Breast epithelium (tissue), 4 donors: Measurements from ENCODE around the gene CTNND2. TPM values are rescaled to one million over a fixed set of nuclear protein-coding genes. Genes with fewer than 3 reads are reported as not detected.

Experiments used
- DNase-seq, 2 donors: peaks; one replicate each; pipeline ENCODE4 v3.0.0-alpha.2; 2019; ENCODE audit warnings: low spot score in 2 of 2
- H3K27ac ChIP-seq, 2 donors: fragments of 200-600 bp; sonication (generic) in 1 of 2; one replicate each; pipeline ENCODE4 v1.5.1; 2016 to 2019; ENCODE audit warnings: mild to moderate bottlenecking in 1 of 2
- H3K27me3 ChIP-seq, 2 donors: fragments of 200-600 bp; sonication (generic) in 1 of 2; one replicate each; pipeline versions ENCODE4 v1.5.1 to v1.6.0; 2017 to 2019; ENCODE audit warnings: control low read depth in 1 of 2, mild to moderate bottlenecking in 1 of 2
- H3K36me3 ChIP-seq: fragments of 200-600 bp; one replicate; pipeline ENCODE4 v1.5.1; 2019
- H3K4me1 ChIP-seq, 2 donors: fragments of 200-600 bp; sonication (generic); one replicate each; pipeline ENCODE4 v1.5.1; 2016 to 2019; ENCODE audit warnings: control low read depth in 1 of 2
- H3K4me3 ChIP-seq, 3 donors: fragments of 200-600 bp; sonication (generic); 1 replicate in 2 of 3; 2 replicates in 1 of 3; pipeline ENCODE4 v1.5.1; 2016 to 2019; ENCODE audit warnings: mild to moderate bottlenecking in 3 of 3, moderate library complexity in 2 of 3
- H3K9me3 ChIP-seq, 2 donors: fragments of 200-600 bp; sonication (generic) in 1 of 2; one replicate each; pipeline ENCODE4 v1.5.1; 2016 to 2019; ENCODE audit warnings: control low read depth in 1 of 2
- CTCF ChIP-seq, 3 donors: fragments of 450-650 bp; IDR thresholded peaks; one replicate each; pipeline ENCODE4 v1.5.1; 2016 to 2017; ENCODE audit warnings: antibody characterized with exemption in 3 of 3, mild to moderate bottlenecking in 3 of 3, moderate library complexity in 3 of 3
- POLR2A ChIP-seq: fragments of 450-650 bp; IDR thresholded peaks from one replicate; pipeline ENCODE4 v1.6.1; 2016; ENCODE audit warnings: antibody characterized with exemption, mild to moderate bottlenecking, moderate library complexity
- POLR2AphosphoS5 ChIP-seq, 3 donors: sonication (generic); formaldehyde crosslinking; IDR thresholded peaks; one replicate each; pipeline ENCODE4 v1.6.1; 2017; ENCODE audit warnings: antibody characterized with exemption in 3 of 3
- intact Hi-C: fragments of 100-400 bp; cut with DNase I; formaldehyde crosslinking; loops from one replicate; pipeline ENCODE4 v1.15.1; 2023; ENCODE audit warnings: low total_unique reads
- total RNA-seq, 3 donors: library from RNA; depleted of rRNA; stranded (reverse); fragments of >200 nt; gene quantifications; one replicate each; pipeline ENCODE4 v1.1.0, GENCODE V29; 2016

CTNND2 gene
- total RNA-seq, 3 donors from 2014 or later = 3.3 to 6.0 TPM; not detected in 1

- intact Hi-C loops = no loop called here
- H3K4me1 ChIP-seq = no peaks in the 10 kb centered on the region
- no peaks in the 10 kb centered on the region for H3K9me3 ChIP-seq
- TF ChIP-seq CTCF (IDR thresholded peaks at IDR 0.05) (no peak), POLR2AphosphoS5 (IDR thresholded peaks at IDR 0.05) (no peak), POLR2A (no peak)
- no peaks in the 10 kb centered on the region for H3K27me3 ChIP-seq
- H3K27ac ChIP-seq = no peak overlapping the region
- no peak overlapping the region for H3K4me3 ChIP-seq
- no peak for DNase-seq
- no peaks in the 10 kb centered on the region for H3K36me3 ChIP-seq
These were observed 315.4 kb downstream of the CTNND2 start for GRCh38 chr5:11588803-11589202.

GRCh38 chr5:11584017-11584416, 320.2 kb downstream of the CTNND2 start:
- H3K36me3 ChIP-seq = no peaks in the 10 kb centered on the region
- TF ChIP-seq CTCF (IDR thresholded peaks at IDR 0.05) (no peak), POLR2A (no peak), POLR2AphosphoS5 (IDR thresholded peaks at IDR 0.05) (no peak)
- no peaks in the 10 kb centered on the region for H3K4me1 ChIP-seq
- H3K27ac ChIP-seq = no peak overlapping the region
- DNase-seq = no peak
- no peak overlapping the region for H3K4me3 ChIP-seq
- intact Hi-C loops = no loop called here
- no peaks in the 10 kb centered on the region for H3K9me3 ChIP-seq
- H3K27me3 ChIP-seq = no peaks in the 10 kb centered on the region

GRCh38 chr5:11579351-11579750, 324.9 kb downstream of the CTNND2 start:
- TF ChIP-seq POLR2AphosphoS5 (IDR thresholded peaks at IDR 0.05) (no peak), CTCF (IDR thresholded peaks at IDR 0.05) (no peak), POLR2A (no peak)
- no peak overlapping the region for H3K4me3 ChIP-seq

GRCh38 chr5:11574787-11575186, 329.5 kb downstream of the CTNND2 start:
- intact Hi-C loops = no loop called here

More at GRCh38 chr5:11579351-11579750, 324.9 kb downstream of the CTNND2 start:
- H3K36me3 ChIP-seq = no peaks in the 10 kb centered on the region
- intact Hi-C loops = no loop called here
- H3K27ac ChIP-seq = no peak overlapping the region
- no peaks in the 10 kb centered on the region for H3K4me1 ChIP-seq
- no peak for DNase-seq
- H3K27me3 ChIP-seq = no peaks in the 10 kb centered on the region
- no peaks in the 10 kb centered on the region for H3K9me3 ChIP-seq

More at GRCh38 chr5:11574787-11575186, 329.5 kb downstream of the CTNND2 start:
- Histone ChIP-seq H3K27me3 (no peaks in the 10 kb centered on the region), H3K4me3 (no peak overlapping the region), H3K9me3 (no peaks in the 10 kb centered on the region), H3K4me1 (no peaks in the 10 kb centered on the region), H3K36me3 (no peaks in the 10 kb centered on the region), H3K27ac (no peak overlapping the region)
- no peak for TF ChIP-seq POLR2A
- no peak for TF ChIP-seq CTCF (IDR thresholded peaks at IDR 0.05)
- no peak for TF ChIP-seq POLR2AphosphoS5 (IDR thresholded peaks at IDR 0.05)
- no peak for DNase-seq
